Chondrocyte (in vitro differentiated cells): ENCODE measurements around the gene GABRA5. TPM values are rescaled to one million over a fixed set of nuclear protein-coding genes. Genes with fewer than 3 reads are reported as not detected.

Source experiments
- DNase-seq: peaks from one replicate; pipeline ENCODE4 v3.0.0; 2021; ENCODE audit warnings: mixed read lengths, low spot score
- H3K27ac Mint-ChIP-seq: one replicate; pipeline ENCODE4 v1.8.0; 2021; ENCODE audit warnings: mild to moderate bottlenecking, moderate library complexity, mixed read lengths; ENCODE audit not compliant: unreplicated experiment
- H3K27me3 Mint-ChIP-seq: 2 replicates; pipeline ENCODE4 v1.8.0; 2021; ENCODE audit warnings: low read depth, mixed read lengths
- H3K36me3 Mint-ChIP-seq: 2 replicates; pipeline ENCODE4 v1.8.0; 2021; ENCODE audit warnings: low read depth, mixed read lengths
- H3K4me1 Mint-ChIP-seq: 2 replicates; pipeline ENCODE4 v1.8.0; 2021; ENCODE audit warnings: low read depth, mild to moderate bottlenecking, mixed read lengths
- H3K4me3 Mint-ChIP-seq: one replicate; pipeline ENCODE4 v1.8.0; 2021; ENCODE audit warnings: mild to moderate bottlenecking, moderate library complexity, mixed read lengths; ENCODE audit not compliant: unreplicated experiment
- H3K9me3 Mint-ChIP-seq: 2 replicates; pipeline ENCODE4 v1.8.0; 2021; ENCODE audit warnings: low read depth, mixed read lengths
- total RNA-seq: library from RNA; stranded (reverse); gene quantifications from 3 replicates; pipeline ENCODE4 v1.2.1, GENCODE V29; 2021
- TF ChIP-seq, protein P1 (sequence below): fragments of 200-600 bp; sonication (generic); IDR thresholded peaks from 2 replicates; pipeline ENCODE4 v1.5.0; 2021; ENCODE audit warnings: antibody characterized with exemption, mild to moderate bottlenecking, moderate library complexity

Gene GABRA5
- total RNA-seq, 1 donor from 2014 or later: 0.30 TPM

DNA sequence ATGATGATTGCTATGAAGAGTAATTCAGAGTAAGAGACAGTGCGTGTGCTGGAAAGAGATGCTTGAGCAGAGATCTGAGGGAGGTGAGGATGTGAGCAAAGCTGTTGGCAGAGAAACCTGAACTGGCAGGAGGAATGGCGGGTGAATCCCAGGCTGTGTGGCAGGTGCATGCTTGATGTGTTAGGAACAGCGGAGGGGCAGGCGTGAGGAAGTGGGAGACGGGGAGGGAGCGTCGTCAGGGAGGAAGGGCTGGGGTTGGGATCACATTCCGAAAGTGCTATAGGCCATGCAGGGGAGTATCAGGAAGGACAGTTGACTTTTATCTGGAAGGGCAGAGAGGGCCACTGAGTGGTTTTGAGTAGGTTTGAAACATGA lies 8.6 kb downstream of the GABRA5 start:
- no peak for DNase-seq
- Mint-ChIP-seq H3K4me1 (peaks cover 8% of the 10 kb centered on the region), H3K4me3 (no peak overlapping the region), H3K36me3 (no peaks in the 10 kb centered on the region), H3K27ac (no peak overlapping the region), H3K27me3 (peaks cover 34% of the 10 kb centered on the region), H3K9me3 (no peaks in the 10 kb centered on the region)
- TF ChIP-seq, protein P1, sequence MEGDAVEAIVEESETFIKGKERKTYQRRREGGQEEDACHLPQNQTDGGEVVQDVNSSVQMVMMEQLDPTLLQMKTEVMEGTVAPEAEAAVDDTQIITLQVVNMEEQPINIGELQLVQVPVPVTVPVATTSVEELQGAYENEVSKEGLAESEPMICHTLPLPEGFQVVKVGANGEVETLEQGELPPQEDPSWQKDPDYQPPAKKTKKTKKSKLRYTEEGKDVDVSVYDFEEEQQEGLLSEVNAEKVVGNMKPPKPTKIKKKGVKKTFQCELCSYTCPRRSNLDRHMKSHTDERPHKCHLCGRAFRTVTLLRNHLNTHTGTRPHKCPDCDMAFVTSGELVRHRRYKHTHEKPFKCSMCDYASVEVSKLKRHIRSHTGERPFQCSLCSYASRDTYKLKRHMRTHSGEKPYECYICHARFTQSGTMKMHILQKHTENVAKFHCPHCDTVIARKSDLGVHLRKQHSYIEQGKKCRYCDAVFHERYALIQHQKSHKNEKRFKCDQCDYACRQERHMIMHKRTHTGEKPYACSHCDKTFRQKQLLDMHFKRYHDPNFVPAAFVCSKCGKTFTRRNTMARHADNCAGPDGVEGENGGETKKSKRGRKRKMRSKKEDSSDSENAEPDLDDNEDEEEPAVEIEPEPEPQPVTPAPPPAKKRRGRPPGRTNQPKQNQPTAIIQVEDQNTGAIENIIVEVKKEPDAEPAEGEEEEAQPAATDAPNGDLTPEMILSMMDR: no peak

DNA sequence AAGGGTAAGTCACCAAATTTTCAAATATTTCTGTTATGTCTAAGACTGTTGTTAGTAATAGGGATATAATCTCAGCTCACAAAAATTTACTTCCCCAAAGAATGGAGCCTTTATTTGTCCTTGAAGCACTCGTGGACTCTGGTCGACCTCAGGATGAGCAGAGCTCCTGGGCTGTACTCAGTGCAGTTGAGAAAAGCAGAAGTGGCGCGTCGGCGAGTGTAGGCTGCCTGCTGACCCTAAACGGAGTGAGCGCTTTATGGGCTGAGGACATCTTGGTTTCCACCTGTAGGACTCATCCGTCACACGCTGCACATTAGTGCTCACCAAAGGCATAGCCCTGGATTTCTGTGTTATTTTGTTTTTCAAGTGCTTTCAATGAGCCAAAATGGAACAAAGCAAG lies 11.0 kb downstream of the GABRA5 start:
- no peak overlapping the region for H3K4me3 Mint-ChIP-seq
- TF ChIP-seq, protein P1: no peak

DNA sequence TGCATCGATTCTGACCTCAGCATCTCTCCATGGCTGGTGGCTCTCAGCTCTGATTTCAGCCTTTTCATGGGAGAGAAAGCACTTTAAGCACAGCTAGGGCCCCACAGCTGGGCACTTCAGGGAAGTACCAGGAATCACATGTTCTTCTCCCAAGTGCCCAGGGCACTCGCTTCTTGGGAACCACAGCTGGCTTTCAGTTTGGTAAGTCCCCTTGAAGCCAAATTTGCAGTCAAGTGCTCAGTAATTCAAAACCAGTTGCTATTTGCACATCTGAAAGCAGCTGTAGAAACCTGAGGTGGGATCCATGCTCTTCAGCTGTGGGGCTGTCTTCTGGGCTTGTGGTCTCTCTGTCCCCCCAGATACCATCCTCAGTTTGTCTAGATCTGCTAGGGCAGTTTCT lies 12.8 kb downstream of the GABRA5 start:
- DNase-seq: no peak
- Mint-ChIP-seq H3K4me1 (no peaks in the 10 kb centered on the region), H3K4me3 (no peak overlapping the region), H3K36me3 (no peaks in the 10 kb centered on the region), H3K9me3 (no peaks in the 10 kb centered on the region), H3K27ac (no peak overlapping the region), H3K27me3 (peaks cover 20% of the 10 kb centered on the region)
- TF ChIP-seq, protein P1: no peak

More for the DNA sequence above, 11.0 kb downstream of the GABRA5 start:
- Mint-ChIP-seq H3K9me3 (no peaks in the 10 kb centered on the region), H3K36me3 (no peaks in the 10 kb centered on the region), H3K4me1 (peaks cover 8% of the 10 kb centered on the region), H3K27me3 (peaks cover 24% of the 10 kb centered on the region), H3K27ac (no peak overlapping the region)
- no peak for DNase-seq

DNA sequence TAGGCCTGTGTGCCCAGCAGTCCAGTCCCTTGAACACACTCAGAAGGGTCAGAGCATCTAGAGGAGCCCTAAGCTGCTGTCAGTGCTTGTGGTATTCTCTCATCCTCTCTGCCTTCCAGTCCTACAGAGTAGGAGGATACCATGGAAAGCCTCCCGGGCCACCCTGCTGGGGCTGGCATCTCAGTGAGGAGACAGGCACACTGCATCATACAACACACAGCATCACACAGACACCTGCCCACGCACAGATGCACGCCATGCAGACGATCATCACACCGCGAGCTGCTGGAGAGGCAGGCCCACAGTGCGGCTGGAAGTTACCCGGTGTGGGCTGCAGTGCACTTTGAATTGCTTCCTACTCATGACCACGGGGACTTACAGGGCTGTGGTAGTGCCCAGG lies 15.2 kb downstream of the GABRA5 start:
- Mint-ChIP-seq H3K4me3 (no peak overlapping the region), H3K9me3 (no peaks in the 10 kb centered on the region), H3K4me1 (no peaks in the 10 kb centered on the region), H3K27ac (no peak overlapping the region), H3K36me3 (no peaks in the 10 kb centered on the region), H3K27me3 (peaks cover 20% of the 10 kb centered on the region)
- TF ChIP-seq, protein P1: no peak
- DNase-seq: no peak

DNA sequence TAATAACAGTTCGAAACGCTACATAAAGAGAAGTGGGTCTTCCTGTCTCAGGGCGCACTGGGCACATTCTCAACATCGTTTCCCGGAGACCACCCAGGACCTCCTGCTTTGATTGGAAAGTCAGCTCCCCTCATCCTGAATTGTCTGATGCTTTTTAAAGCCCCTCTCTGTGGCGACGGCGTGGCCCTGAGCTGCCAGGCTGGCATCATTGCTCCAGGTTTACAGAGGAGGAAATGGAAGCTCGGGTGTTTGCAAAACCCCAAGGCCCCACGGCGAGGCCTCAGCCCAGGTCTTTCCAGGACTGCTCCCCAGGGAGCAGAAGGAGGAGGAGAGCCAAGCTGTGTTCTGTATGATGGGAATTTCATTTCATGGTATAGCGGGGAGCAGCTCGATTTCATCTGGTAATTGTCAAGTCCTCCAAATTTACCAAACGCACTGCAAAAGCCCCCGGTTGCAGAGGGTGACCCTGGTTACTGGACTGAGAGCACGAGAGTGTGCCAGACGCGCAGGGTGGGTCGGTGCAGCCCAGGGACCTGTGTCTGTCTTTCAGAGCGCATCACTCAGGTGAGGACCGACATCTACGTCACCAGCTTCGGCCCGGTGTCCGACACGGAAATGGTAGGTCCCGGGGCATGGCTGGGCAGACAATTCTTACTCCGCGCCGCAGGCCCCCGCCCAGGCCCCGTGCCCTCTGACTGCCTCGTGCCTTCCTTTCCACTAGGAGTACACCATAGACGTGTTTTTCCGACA lies 15.9 kb downstream of the GABRA5 start:
- Mint-ChIP-seq H3K4me1 (peaks cover 2% of the 10 kb centered on the region), H3K9me3 (no peaks in the 10 kb centered on the region), H3K36me3 (no peaks in the 10 kb centered on the region), H3K27ac (no peak overlapping the region), H3K4me3 (no peak overlapping the region), H3K27me3 (peaks cover 19% of the 10 kb centered on the region)
- no peak for DNase-seq
- TF ChIP-seq, protein P1: no peak
